ENCODE data around the gene SIRT4. TPM values are rescaled to one million over a fixed set of nuclear protein-coding genes. Genes with fewer than 3 reads are reported as not detected.

The SIRT4 gene
- total RNA-seq, 1 experiment from 2014 or later = 1.5 TPM

- no peaks in the 10 kb centered on the region for H3K9me3 ChIP-seq (replicated peaks)
- peaks cover 5% of the 10 kb centered on the region; the same call in 1 of the 2 replicates for H3K4me1 ChIP-seq (replicated peaks)
- H3K27ac ChIP-seq = no peak overlapping the region
- H3K27me3 ChIP-seq (replicated peaks) = no peaks in the 10 kb centered on the region
- no peaks in the 10 kb centered on the region for H3K36me3 ChIP-seq
- H3K4me3 ChIP-seq = no peak overlapping the region
- DNase-seq (ENCODE audit: low read depth in 1 of 2, low spot score in 2 of 2) = no peak
Observed at GRCh38 chr12:120353556-120354317, 51.6 kb downstream of the SIRT4 start.

GRCh38 chr12:120356567-120357030 is 54.5 kb downstream of the SIRT4 start:
- H3K36me3 ChIP-seq = no peaks in the 10 kb centered on the region
- H3K4me3 ChIP-seq = no peak overlapping the region
- DNase-seq (ENCODE audit: low read depth in 1 of 2, low spot score in 2 of 2) = peak; percentile 83 to 96
- H3K27me3 ChIP-seq (replicated peaks) = peaks cover 6% of the 10 kb centered on the region
- no peaks in the 10 kb centered on the region for H3K9me3 ChIP-seq (replicated peaks)
- no peak overlapping the region for H3K27ac ChIP-seq
- peaks cover 5% of the 10 kb centered on the region; the same call in 1 of the 2 replicates for H3K4me1 ChIP-seq (replicated peaks)

- no peaks in the 10 kb centered on the region for H3K9me3 ChIP-seq (replicated peaks)
- H3K27me3 ChIP-seq (replicated peaks) = peaks cover 11% of the 10 kb centered on the region
- H3K27ac ChIP-seq = no peak overlapping the region
- H3K4me1 ChIP-seq (replicated peaks) = peaks cover 5% of the 10 kb centered on the region; the same call in 1 of the 2 replicates
- H3K4me3 ChIP-seq = no peak overlapping the region
- no peaks in the 10 kb centered on the region for H3K36me3 ChIP-seq
- DNase-seq (ENCODE audit: low read depth in 1 of 2, low spot score in 2 of 2) = no peak
Observed at GRCh38 chr12:120357104-120357503, 55.0 kb downstream of the SIRT4 start.

GRCh38 chr12:120358412-120359100 is 56.4 kb downstream of the SIRT4 start:
- no peaks in the 10 kb centered on the region for H3K36me3 ChIP-seq
- peaks cover 20% of the 10 kb centered on the region for H3K27me3 ChIP-seq (replicated peaks)
- H3K4me1 ChIP-seq (replicated peaks) = 0 out of 2 replicates have a peak, but pooled peaks cover 5% of the 10 kb centered on the region
- no peak overlapping the region for H3K4me3 ChIP-seq
- DNase-seq (ENCODE audit: low read depth in 1 of 2, low spot score in 2 of 2) = no peak
- no peak overlapping the region for H3K27ac ChIP-seq
- H3K9me3 ChIP-seq (replicated peaks) = no peaks in the 10 kb centered on the region

GRCh38 chr12:120359128-120359527 is 57.0 kb downstream of the SIRT4 start:
- 0 out of 2 replicates have a peak, but pooled peaks cover 5% of the 10 kb centered on the region for H3K4me1 ChIP-seq (replicated peaks)
- no peaks in the 10 kb centered on the region for H3K36me3 ChIP-seq
- no peak overlapping the region for H3K4me3 ChIP-seq
- peaks cover 25% of the 10 kb centered on the region for H3K27me3 ChIP-seq (replicated peaks)
- no peak for DNase-seq (ENCODE audit: low read depth in 1 of 2, low spot score in 2 of 2)
- no peak overlapping the region for H3K27ac ChIP-seq
- H3K9me3 ChIP-seq (replicated peaks) = no peaks in the 10 kb centered on the region

GRCh38 chr12:120361506-120362208 is 59.5 kb downstream of the SIRT4 start:
- Histone ChIP-seq H3K27me3 (replicated peaks) (peaks cover 38% of the 10 kb centered on the region), H3K36me3 (no peaks in the 10 kb centered on the region), H3K9me3 (replicated peaks) (no peaks in the 10 kb centered on the region), H3K4me1 (replicated peaks) (0 out of 2 replicates have a peak, but pooled peaks cover 5% of the 10 kb centered on the region), H3K4me3 (no peak overlapping the region), H3K27ac (no peak overlapping the region)
- DNase-seq (ENCODE audit: low read depth in 1 of 2, low spot score in 2 of 2) = no peak

Other genes starting within 250 kb of the SIRT4 start
- 16.7 and 31.7 TPM in 2 replicates for gene RAB35, start 185.6 kb upstream of the SIRT4 start, total RNA-seq (2014; rRNA removed; shearing (Covaris generic))
- 41.0 and 47.4 TPM in 2 replicates for gene GCN1, start 107.6 kb upstream of the SIRT4 start, total RNA-seq (2014; rRNA removed; shearing (Covaris generic))
- gene RPLP0, start 101.2 kb upstream of the SIRT4 start, total RNA-seq (2014; rRNA removed; shearing (Covaris generic)) = 2,307 and 4,128 TPM in 2 replicates
- gene PXN, start 36.6 kb upstream of the SIRT4 start, total RNA-seq (2014; rRNA removed; shearing (Covaris generic)) = 26.4 and 44.2 TPM in 2 replicates
- gene RNU4-2, start 10.4 kb upstream of the SIRT4 start, total RNA-seq (2014; rRNA removed; shearing (Covaris generic)) = under 0.01 TPM in 2 replicates
- gene RNU4-1, start 9.1 kb upstream of the SIRT4 start, total RNA-seq (2014; rRNA removed; shearing (Covaris generic)) = under 0.01 TPM in 2 replicates
- not detected in 2 replicates for gene PLA2G1B, start 25.5 kb downstream of the SIRT4 start, total RNA-seq (2014; rRNA removed; shearing (Covaris generic))
- gene MSI1, start 66.8 kb downstream of the SIRT4 start, total RNA-seq (2014; rRNA removed; shearing (Covaris generic)) = not detected in 2 replicates
- gene COX6A1, start 135.8 kb downstream of the SIRT4 start, total RNA-seq (2014; rRNA removed; shearing (Covaris generic)) = 529 and 935 TPM in 2 replicates
- 41.3 and 44.8 TPM in 2 replicates for gene TRIAP1, start 144.1 kb downstream of the SIRT4 start, total RNA-seq (2014; rRNA removed; shearing (Covaris generic))
- gene GATC, start 144.1 kb downstream of the SIRT4 start, total RNA-seq (2014; rRNA removed; shearing (Covaris generic)) = 16.3 and 20.2 TPM in 2 replicates
- gene SRSF9, start 167.4 kb downstream of the SIRT4 start, total RNA-seq (2014; rRNA removed; shearing (Covaris generic)) = 199 and 263 TPM in 2 replicates
- 251 and 497 TPM in 2 replicates for gene DYNLL1, start 193.8 kb downstream of the SIRT4 start, total RNA-seq (2014; rRNA removed; shearing (Covaris generic))
- 42.3 and 47.8 TPM in 2 replicates for gene COQ5, start 226.8 kb downstream of the SIRT4 start, total RNA-seq (2014; rRNA removed; shearing (Covaris generic))
- gene RNF10, start 232.0 kb downstream of the SIRT4 start, total RNA-seq (2014; rRNA removed; shearing (Covaris generic)) = 45.3 and 54.7 TPM in 2 replicates